Epithelial cell of esophagus (primary cell): Measurements from ENCODE around the gene UQCR10.
"Not testable (repeated sequence)": the region's sequence is repeated elsewhere in the genome, so short reads cannot be mapped to it uniquely, and the experiment has no call there.

Experiments
- DNase-seq: peaks from one replicate; pipeline ENCODE4 v3.0.0; 2010; ENCODE audit warnings: low read depth
- H3K4me3 ChIP-seq: 2 replicates; pipeline ENCODE4 v1.5.1; 2011; ENCODE audit warnings: mild to moderate bottlenecking, low read length, control low read depth
- CTCF ChIP-seq: IDR thresholded peaks from 2 replicates; pipeline ENCODE4 v1.5.1; 2011; ENCODE audit warnings: low read depth, mild to moderate bottlenecking, low read length, control low read depth, inconsistent platforms; ENCODE audit not compliant: insufficient read depth; ENCODE audit errors: missing control alignments

UQCR10 gene

GRCh38 chr22:29753808-29754657, 13.1 kb upstream of the UQCR10 start:
- DNase-seq: no peak
- no peak overlapping the region for H3K4me3 ChIP-seq
- TF ChIP-seq CTCF: no peak

- DNase-seq, H3K4me3 ChIP-seq: not testable (repeated sequence)
Measured at GRCh38 chr22:29754658-29755395, 12.3 kb upstream of the UQCR10 start.

DNA sequence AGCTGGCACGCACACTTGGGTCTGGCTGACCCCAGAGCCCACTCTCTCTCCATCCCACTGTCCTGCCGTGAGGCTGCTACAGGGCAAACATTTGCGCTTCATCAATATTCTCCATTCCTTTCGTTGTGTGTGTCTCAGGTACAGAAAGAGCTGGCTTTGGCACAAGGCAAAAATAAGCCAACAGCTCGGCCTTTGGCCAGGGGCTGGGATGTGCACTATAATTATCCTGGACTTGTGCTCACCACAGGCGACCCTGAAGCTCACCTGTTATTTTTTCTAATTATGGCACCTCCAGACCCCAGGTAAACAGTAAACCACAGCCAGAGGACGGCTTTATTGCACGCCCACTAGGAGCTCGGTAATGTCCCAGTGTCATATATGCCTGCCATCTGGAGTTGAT, 11.3 kb upstream of the UQCR10 start:
- no peak for TF ChIP-seq CTCF
- H3K4me3 ChIP-seq: no peak overlapping the region
- no peak for DNase-seq

GRCh38 chr22:29756341-29756740, 10.8 kb upstream of the UQCR10 start:
- no peak for TF ChIP-seq CTCF
- no peak overlapping the region for H3K4me3 ChIP-seq
- peak; percentile 48 for DNase-seq

DNA sequence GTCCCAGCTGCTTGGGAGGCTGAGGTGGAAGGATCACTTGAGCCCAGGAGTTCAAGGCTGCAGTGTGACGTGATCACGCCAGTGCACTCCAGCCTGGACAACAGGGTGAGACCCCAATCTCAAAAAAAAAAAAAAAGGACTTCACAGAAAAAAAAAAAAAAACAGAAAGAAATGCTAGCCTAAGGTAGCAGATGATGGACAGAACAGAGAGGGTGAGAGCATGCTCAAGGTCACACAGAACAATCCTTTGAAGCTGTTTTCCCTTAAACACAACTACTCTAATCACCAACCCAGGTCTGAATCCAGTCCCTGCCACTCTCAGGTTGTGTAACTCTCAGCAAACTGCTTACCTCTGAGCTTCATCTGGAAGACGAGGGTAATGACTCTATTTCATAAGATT, 10.1 kb upstream of the UQCR10 start:
- DNase-seq: no peak
- no peak for TF ChIP-seq CTCF
- no peak overlapping the region for H3K4me3 ChIP-seq

GRCh38 chr22:29758068-29758622, 9.0 kb upstream of the UQCR10 start:
- DNase-seq: no peak
- H3K4me3 ChIP-seq: no peak overlapping the region
- no peak for TF ChIP-seq CTCF

DNA sequence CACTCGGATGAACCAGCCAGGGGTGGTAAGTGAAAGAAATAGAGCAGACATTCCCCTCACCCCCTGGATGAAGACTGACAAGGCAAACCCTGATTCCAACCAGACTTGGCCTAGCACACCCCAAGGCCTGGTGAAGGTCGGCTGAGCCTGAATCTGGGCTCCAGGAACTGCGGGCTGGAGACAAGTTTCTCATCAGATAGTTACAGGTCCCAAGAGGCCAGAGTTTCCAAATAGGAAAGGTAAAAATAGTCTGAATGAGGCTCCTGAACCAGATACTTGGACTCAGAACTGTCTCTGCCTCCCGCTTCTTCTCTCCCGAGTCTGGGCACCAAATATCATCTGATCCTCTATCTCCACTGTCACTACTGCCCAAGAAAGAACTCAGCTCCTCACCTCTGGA, 8.2 kb upstream of the UQCR10 start:
- H3K4me3 ChIP-seq: no peak overlapping the region
- DNase-seq: no peak
- no peak for TF ChIP-seq CTCF
